Left colon (tissue), 2 donors: ENCODE results near the gene GOLPH3. TPM values are rescaled to one million over a fixed set of nuclear protein-coding genes. Genes with fewer than 3 reads are reported as not detected.
A peak's percentile ranks its signal among the peaks of the same experiment; 100 is the strongest.
"Not testable (repeated sequence)": the region's sequence is repeated elsewhere in the genome, so short reads cannot be mapped to it uniquely, and the experiment has no call there.

Experiments used
- ATAC-seq: fragments of 200-7000 bp; cut with Tn5 transposase; one replicate; pipeline ENCODE4 v1.9.1; 2020; ENCODE audit warnings: mild to moderate bottlenecking, moderate library complexity
- DNase-seq, 2 donors: peaks; one replicate each; pipeline ENCODE4 v3.0.0-alpha.2; 2020
- intact Hi-C, 2 donors: fragments of 100-400 bp; cut with DNase I in 1 of 2; cut with micrococcal nuclease in 1 of 2; formaldehyde crosslinking; loops; one replicate each; pipeline versions ENCODE4 v1.11.2 to v1.14.0; 2022; cut with DNase I, micrococcal nuclease
- total RNA-seq, 2 donors: library from RNA; stranded (reverse); fragmentation: NEBNext Ultra II Directional; extraction: Animal tissue kit (Norgen Biotek cat#: 25700); gene quantifications; one replicate each; pipeline ENCODE4 v1.2.1, GENCODE V29; 2021
- donor health status: DM: no; HTN: no; CAD: no.
- donor health status: DM: yes; HTN: yes; CAD: no.

The GOLPH3 gene
- total RNA-seq, 2 donors from 2014 or later: 123 to 131 TPM

DNA sequence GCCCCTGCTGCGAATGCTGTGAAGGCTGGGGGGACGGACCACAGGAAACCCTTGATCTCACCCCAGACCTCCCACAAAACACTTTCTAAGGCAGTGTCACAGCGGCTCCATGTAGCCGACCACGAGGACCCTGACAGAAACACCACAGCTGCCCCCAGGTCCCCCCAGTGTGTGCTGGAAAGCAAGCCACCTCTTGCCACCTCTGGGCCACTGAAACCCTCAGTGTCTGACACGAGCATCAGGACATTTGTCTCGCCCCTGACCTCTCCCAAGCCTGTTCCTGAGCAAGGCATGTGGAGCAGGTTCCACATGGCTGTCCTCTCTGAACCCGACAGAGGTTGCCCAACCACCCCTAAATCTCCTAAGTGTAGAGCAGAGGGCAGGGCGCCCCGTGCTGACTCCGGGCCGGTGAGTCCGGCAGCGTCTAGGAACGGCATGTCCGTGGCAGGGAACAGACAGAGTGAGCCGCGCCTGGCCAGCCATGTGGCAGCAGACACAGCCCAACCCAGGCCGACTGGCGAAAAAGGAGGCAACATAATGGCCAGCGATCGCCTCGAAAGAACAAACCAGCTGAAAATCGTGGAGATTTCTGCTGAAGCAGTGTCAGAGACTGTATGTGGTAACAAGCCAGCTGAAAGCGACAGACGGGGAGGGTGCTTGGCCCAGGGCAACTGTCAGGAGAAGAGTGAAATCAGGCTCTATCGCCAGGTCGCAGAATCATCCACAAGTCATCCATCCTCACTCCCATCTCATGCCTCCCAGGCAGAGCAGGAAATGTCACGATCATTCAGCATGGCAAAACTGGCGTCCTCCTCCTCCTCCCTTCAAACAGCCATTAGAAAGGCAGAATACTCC, 84.7 kb downstream of the GOLPH3 start:
- ATAC-seq: no peak
- intact Hi-C loops: no loop called here
- DNase-seq: no peak

DNA sequence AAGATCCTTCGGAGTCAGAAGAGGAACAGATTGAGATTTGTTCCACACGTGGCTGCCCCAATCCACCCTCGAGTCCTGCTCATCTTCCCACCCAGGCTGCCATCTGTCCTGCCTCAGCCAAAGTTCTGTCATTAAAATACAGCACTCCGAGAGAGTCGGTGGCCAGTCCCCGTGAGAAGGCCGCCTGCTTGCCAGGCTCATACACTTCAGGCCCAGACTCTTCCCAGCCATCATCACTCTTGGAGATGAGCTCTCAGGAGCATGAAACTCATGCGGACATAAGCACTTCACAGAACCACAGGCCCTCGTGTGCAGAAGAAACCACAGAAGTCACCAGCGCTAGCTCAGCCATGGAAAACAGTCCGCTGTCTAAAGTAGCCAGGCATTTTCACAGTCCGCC, 85.9 kb downstream of the GOLPH3 start:
- DNase-seq (no peak), ATAC-seq (no peak)
- intact Hi-C loops: no loop called here

DNA sequence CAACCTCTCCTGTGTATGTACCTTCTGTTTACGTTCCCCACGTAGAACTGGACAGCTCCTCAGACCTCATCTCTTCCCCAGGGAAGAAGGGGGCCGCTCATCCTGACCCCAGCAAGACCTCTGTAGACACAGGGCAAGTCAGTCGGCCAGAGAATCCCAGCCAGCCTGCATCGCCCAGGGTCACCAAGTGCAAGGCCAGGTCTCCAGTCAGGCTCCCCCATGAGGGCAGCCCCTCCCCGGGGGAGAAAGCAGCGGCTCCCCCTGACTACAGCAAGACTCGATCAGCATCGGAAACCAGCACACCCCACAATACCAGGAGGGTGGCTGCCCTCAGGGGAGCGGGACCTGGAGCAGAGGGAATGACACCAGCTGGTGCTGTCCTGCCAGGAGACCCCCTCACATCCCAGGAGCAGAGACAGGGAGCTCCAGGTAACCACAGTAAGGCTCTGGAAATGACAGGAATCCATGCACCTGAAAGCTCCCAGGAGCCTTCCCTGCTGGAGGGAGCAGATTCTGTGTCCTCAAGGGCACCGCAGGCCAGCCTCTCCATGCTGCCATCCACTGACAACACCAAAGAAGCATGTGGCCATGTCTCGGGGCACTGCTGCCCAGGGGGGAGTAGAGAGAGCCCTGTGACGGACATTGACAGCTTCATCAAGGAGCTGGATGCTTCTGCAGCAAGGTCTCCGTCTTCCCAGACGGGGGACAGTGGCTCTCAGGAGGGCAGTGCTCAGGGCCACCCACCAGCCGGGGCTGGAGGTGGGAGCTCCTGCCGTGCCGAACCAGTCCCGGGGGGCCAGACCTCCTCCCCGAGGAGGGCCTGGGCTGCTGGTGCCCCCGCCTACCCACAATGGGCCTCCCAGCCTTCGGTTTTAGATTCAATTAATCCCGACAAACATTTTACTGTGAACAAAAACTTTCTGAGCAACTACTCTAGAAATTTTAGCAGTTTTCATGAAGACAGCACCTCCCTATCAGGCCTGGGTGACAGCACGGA, 86.7 kb downstream of the GOLPH3 start:
- DNase-seq: no peak
- ATAC-seq: no peak
- intact Hi-C loops: no loop called here

DNA sequence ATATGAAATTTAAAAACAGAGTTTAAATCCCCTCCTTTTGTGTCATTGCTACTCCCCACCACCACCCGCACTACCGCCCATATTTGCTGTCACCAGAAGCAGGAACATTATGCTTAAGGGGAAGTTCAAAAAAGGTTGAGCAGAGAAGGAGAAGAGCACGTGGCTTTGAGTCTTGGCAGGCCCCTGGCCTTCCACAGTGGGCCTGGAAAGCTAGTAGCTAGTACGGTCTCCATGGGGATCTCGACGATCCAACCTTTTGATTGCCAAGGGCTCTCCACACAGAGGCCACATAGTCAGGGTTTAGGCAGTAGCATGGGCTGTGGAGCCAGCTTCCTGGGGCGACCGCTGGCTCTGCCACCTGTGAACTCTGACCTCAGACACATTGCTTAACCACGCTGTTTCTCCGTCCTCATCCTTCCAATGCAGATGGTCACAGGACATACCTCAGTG, 90.1 kb downstream of the GOLPH3 start:
- ATAC-seq: no peak
- intact Hi-C loops: no loop called here
- DNase-seq: no peak

DNA sequence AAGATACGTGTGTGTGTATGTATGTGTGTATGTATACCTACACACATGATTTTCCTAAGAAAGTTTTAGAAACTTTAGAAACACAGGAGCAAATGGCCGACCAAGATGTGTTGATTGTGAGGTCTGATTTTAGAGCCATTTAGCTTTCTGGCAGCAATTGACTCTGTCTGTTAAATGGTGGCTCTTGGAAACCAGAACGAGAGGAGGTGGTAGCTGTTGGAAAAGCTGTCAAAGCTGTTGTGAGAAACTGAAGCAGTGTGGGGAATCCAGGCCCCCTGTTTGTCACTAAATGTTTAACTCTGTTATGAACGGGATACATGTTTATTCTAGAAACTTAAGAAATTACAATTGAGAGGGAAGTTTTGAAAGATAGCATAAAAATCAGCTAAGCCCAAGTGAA, 91.4 kb downstream of the GOLPH3 start:
- ATAC-seq (no peak), DNase-seq (no peak)
- intact Hi-C loops: no loop called here

DNA sequence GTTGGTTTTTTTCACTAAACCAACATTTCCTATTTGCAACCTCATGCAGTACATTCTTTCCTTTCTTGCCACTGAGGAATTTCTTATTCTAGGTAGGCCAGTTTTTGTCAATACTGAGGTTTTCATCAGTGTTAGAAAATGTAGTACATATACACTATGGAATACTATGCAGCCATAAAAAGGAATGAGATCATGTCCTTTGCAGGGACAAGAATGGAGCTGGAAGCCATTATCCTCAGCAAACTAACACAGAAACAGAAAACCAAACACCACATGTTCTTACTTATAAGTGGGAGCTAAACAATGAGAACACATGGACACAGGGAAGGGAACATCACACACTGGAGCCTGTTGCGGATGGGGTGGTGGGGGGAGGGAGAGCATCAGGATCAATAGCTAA, 93.6 kb downstream of the GOLPH3 start:
- ATAC-seq, DNase-seq, intact Hi-C loops: not testable (repeated sequence)

DNA sequence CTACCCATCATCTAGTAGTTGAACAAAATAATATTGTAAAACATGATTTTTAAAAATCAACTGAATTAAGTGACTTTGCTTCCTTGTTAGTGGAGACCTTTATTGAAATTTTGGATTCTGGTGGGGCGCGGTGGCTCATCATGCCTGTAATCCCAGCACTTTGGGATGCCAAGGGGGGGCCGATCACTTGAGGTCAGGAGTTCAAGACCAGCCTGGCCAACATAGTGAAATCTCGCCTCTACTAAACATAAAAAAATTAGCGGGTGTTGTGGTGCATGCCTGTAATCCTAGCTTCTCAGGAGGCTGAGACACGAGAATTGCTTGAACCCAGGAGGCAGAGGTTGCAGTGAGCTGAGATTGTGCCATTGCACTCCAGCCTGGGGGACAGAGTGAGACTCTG, 95.3 kb downstream of the GOLPH3 start:
- not testable (repeated sequence) for DNase-seq
- intact Hi-C loops: loop anchor here in 1 of 2 donors (5.0 to 10.0 kb wide), 2 partner anchors 252 to 494 kb away; no protein-coding TSS in a partner anchor

DNA sequence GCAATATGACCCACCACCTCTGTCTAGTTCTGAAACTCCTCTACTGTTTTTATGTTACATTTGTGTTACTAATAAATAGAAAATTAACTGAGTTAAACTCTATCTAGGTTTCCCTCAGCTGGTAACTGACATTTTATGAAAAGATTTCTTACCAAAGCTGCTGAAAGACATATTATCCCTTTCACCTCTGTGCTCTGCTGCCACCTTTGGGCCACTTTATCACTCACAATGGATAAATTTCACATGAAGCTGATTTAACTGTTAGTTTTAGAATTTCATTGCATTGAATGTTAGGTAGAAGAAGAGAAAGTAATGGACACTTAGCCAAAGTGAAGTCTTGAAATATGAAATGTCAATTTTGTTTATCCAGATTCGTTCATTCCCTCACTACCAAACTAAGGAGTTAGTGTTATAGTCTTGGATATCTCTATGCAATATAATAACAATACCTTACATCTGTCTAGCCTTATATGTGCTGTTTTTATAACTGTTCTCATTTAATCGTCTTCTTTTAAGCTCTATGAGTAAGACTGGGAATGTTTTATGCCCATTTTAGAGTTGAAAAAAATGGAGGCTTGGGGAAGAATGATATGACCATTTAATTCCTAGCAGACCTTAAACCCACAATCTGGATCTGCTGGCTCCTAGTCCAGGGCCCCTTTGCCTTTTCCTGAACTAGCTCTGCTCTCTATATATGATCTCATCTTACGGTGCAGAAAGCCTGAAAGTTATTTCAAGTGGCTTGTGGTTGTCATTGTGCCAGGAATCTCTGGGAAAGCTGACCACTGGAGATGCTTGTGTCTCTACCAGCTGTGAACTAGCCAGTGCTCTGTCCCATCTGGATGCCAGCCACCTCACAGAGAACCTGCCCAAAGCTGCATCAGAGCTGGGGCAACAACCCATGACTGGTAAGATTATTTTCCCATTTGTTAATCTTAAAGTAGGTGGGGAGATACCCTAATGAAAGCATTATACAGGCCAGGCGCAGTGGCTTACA, 97.1 kb downstream of the GOLPH3 start:
- intact Hi-C loops: loop anchor here in 1 of 2 donors (5.0 to 10.0 kb wide), 2 partner anchors 250 to 492 kb away; no protein-coding TSS in a partner anchor
- no peak for ATAC-seq
- DNase-seq: peak in 1 of 2 donors; percentile 39

More for the DNA sequence above, 95.3 kb downstream of the GOLPH3 start:
- ATAC-seq: not testable (repeated sequence)

Other genes with a start within 250 kb of the GOLPH3 start
- 10 to 100 TPM; 19.4 to 25.5 TPM for gene MTMR12, start 138.6 kb upstream of the GOLPH3 start, total RNA-seq